OCI-LY7 (cell line): ENCODE measurements around the gene DLX4. TPM values are rescaled to one million over a fixed set of nuclear protein-coding genes. Genes with fewer than 3 reads are reported as not detected.

ENCODE experiments used
- BruUV-seq: library from RNA; stranded (reverse); fragments of 400-500 nt; replicated peaks from 2 replicates; lab custom pipeline; 2021; lab: Mats Ljungman, UMichigan
- CTCF ChIA-PET: fragments of 300-600 bp; sonication (Branson Sonifier 250); formaldehyde crosslinking; loops from one replicate; lab custom pipeline; 2022; ENCODE audit warnings: antibody characterized with exemption; ENCODE audit not compliant: unreplicated experiment; lab: Charles Lee
- POLR2A ChIA-PET: fragments of 300-600 bp; sonication (Branson Sonifier 250); formaldehyde crosslinking; loops from one replicate; lab custom pipeline; 2022; ENCODE audit warnings: antibody characterized with exemption; lab: Charles Lee
- DNase-seq: peaks from one replicate; pipeline ENCODE4 v3.0.0-alpha.2; 2015; ENCODE audit warnings: low spot score
- H2AFZ ChIP-seq: fragments of 200-600 bp; sonication (generic), shearing (Covaris generic); 2 replicates; pipeline ENCODE4 v1.6.1; 2014; ENCODE audit warnings: mild to moderate bottlenecking, antibody characterized with exemption, low read length, moderate library complexity
- H3K27ac ChIP-seq: fragments of 200-600 bp; sonication (generic); 2 replicates; pipeline ENCODE4 v1.5.1; 2014; ENCODE audit warnings: mixed run types, low read depth, mild to moderate bottlenecking, moderate library complexity, low read length, inconsistent platforms; ENCODE audit not compliant: poor library complexity, severe bottlenecking
- H3K36me3 ChIP-seq: fragments of 200-600 bp; sonication (generic); 2 replicates; pipeline ENCODE4 v1.6.1; 2014; ENCODE audit warnings: mild to moderate bottlenecking, antibody characterized with exemption, low read length, moderate library complexity, mixed read lengths; ENCODE audit not compliant: insufficient read depth
- H3K4me1 ChIP-seq: fragments of 200-600 bp; sonication (generic); 2 replicates; pipeline ENCODE4 v1.5.1; 2014; ENCODE audit warnings: mild to moderate bottlenecking, low read length; ENCODE audit not compliant: insufficient read depth, poor library complexity, severe bottlenecking
- H3K4me2 ChIP-seq: fragments of 200-600 bp; sonication (generic); 2 replicates; pipeline ENCODE4 v1.6.1; 2014; ENCODE audit warnings: mild to moderate bottlenecking, low read length
- H3K4me3 ChIP-seq: fragments of 200-600 bp; sonication (generic); 2 replicates; pipeline ENCODE4 v1.5.1; 2014; ENCODE audit warnings: mild to moderate bottlenecking, low read depth, low read length; ENCODE audit not compliant: poor library complexity, severe bottlenecking
- H3K79me2 ChIP-seq: fragments of 200-600 bp; sonication (generic); 2 replicates; pipeline ENCODE4 v1.6.1; 2016; ENCODE audit warnings: low read depth, mild to moderate bottlenecking, low read length, moderate library complexity, mixed read lengths; ENCODE audit not compliant: insufficient read depth
- H3K9me2 ChIP-seq: fragments of 200-600 bp; sonication (generic); 2 replicates; pipeline ENCODE4 v1.6.1; 2016; ENCODE audit warnings: mild to moderate bottlenecking, low read length, mixed read lengths; ENCODE audit not compliant: insufficient read depth
- H3K9me3 ChIP-seq: fragments of 200-600 bp; sonication (generic); 2 replicates; pipeline ENCODE4 v1.6.1; 2014; ENCODE audit warnings: mild to moderate bottlenecking, mixed run types, low read length, mixed read lengths
- H4K20me1 ChIP-seq: fragments of 200-600 bp; sonication (generic); 2 replicates; pipeline ENCODE4 v1.6.1; 2014; ENCODE audit warnings: mild to moderate bottlenecking, antibody characterized with exemption, low read length, moderate library complexity, mixed read lengths; ENCODE audit not compliant: insufficient read depth
- CTCF ChIP-seq: fragments of 200-600 bp; sonication (generic); conservative IDR thresholded peaks from 2 replicates; pipeline ENCODE4 v1.5.1; 2014; ENCODE audit warnings: mild to moderate bottlenecking, antibody characterized with exemption, low read length, moderate library complexity, mixed read lengths
- EZH2phosphoT487 ChIP-seq: fragments of 200-600 bp; sonication (generic); IDR thresholded peaks from 2 replicates; pipeline ENCODE4 v1.6.1; 2018; ENCODE audit warnings: low read depth, borderline replicate concordance, mild to moderate bottlenecking, mixed run types, antibody characterized with exemption, low read length, moderate library complexity, mixed read lengths
- intact Hi-C: fragments of 100-400 bp; cut with micrococcal nuclease; formaldehyde crosslinking; loops from one replicate; pipeline ENCODE4 v1.10.0; 2022; ENCODE audit not compliant: unreplicated experiment
- total RNA-seq, 2 experiments: library from RNA; depleted of rRNA in 1 of 2; stranded (reverse); fragments of >200 nt in 1 of 2; shearing (Covaris generic) in 1 of 2; gene quantifications; 2 replicates each; pipeline ENCODE4 v1.2.3, GENCODE V29; 2014 to 2022

DLX4 gene
- total RNA-seq, 2 experiments from 2014 or later = 0.27 to 0.47 TPM

DNA sequence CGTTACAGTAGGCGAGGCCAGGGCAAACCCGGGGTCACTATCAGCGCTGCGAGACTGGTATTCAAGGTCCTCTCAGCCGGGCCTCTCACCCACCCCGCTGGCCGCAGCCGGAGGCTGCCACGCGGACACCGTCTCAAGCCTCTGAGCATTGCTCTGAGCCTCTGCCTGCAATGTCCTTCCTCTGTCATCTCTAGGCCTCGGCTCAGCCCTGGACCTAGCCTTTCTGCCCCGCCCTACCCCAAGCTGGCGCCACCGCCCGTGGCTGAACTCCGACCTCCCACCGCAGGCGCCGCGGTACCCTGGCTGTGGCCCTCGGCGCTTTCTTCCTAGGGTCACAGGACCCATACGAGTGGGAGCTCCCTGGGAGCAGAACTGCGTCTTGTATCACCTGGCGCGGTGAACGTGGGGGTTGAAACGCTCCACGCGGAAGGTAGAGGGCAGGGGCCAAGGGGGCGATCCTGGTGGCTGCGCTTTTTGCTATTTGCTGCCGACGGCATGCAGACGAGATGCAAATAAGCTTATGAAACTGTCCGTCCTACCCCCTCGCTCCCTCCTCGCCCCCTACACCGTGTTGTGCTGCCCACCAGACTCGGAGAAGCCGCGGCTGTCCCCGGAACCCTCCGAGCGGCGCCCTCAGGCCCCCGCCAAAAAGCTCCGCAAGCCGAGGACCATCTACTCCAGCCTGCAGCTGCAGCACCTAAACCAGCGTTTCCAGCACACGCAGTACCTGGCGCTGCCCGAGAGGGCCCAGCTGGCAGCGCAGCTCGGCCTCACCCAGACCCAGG, 3.7 kb downstream of the DLX4 start:
- ChIA-PET POLR2A (interaction anchor here (1.1 kb wide), 1 partner anchor 172 kb away, joined by 3 read pairs; no protein-coding TSS in a partner anchor), CTCF (no interaction called here)
- no peak overlapping the region for H3K4me3 ChIP-seq
- H3K4me1 ChIP-seq = peaks cover 9% of the 10 kb centered on the region
- H3K9me3 ChIP-seq = no peaks in the 10 kb centered on the region
- H4K20me1 ChIP-seq = no peaks in the 10 kb centered on the region
- intact Hi-C loops = no loop called here
- no peaks in the 10 kb centered on the region for H3K36me3 ChIP-seq
- H2AFZ ChIP-seq = no peak overlapping the region
- H3K79me2 ChIP-seq = no peaks in the 10 kb centered on the region
- no peaks in the 10 kb centered on the region for H3K9me2 ChIP-seq
- no peak for DNase-seq
- no peak overlapping the region for H3K27ac ChIP-seq
- no peak overlapping the region for H3K4me2 ChIP-seq
- no TSS peak for BruUV-seq
- no peak for TF ChIP-seq EZH2phosphoT487
- no peak for TF ChIP-seq CTCF

GRCh38 chr17:49973271-49973615, 4.3 kb downstream of the DLX4 start:
- CTCF ChIA-PET = no interaction called here
- BruUV-seq = no TSS peak

More at GRCh38 chr17:49973271-49973615, 4.3 kb downstream of the DLX4 start:
- Histone ChIP-seq H3K9me2 (no peaks in the 10 kb centered on the region), H3K4me1 (peaks cover 6% of the 10 kb centered on the region), H3K36me3 (no peaks in the 10 kb centered on the region), H3K27ac (no peak overlapping the region), H3K79me2 (no peaks in the 10 kb centered on the region), H4K20me1 (no peaks in the 10 kb centered on the region), H2AFZ (no peak overlapping the region), H3K9me3 (no peaks in the 10 kb centered on the region), H3K4me3 (no peak overlapping the region), H3K4me2 (no peak overlapping the region)
- POLR2A ChIA-PET = no interaction called here
- intact Hi-C loops = no loop called here
- TF ChIP-seq EZH2phosphoT487 (no peak), CTCF (no peak)
- DNase-seq = no peak
